Measurements from ENCODE around the gene DLG1.
"Not testable (repeated sequence)": the region's sequence is repeated elsewhere in the genome, so short reads cannot be mapped to it uniquely, and the experiment has no call there.

Gene DLG1

GRCh38 chr3:197218210-197218609 is 80.2 kb downstream of the DLG1 start:
- TF ChIP-seq CTCF (conservative IDR thresholded peaks at IDR 0.05; ENCODE audit: low read length): no peak
- no peak overlapping the region for H3K4me3 ChIP-seq (ENCODE audit: low read length)
- DNase-seq (ENCODE audit: low read depth): no peak

GRCh38 chr3:197216914-197217313 is 81.5 kb downstream of the DLG1 start:
- DNase-seq (ENCODE audit: low read depth): peak; percentile 31
- H3K4me3 ChIP-seq (ENCODE audit: low read length): no peak overlapping the region
- TF ChIP-seq CTCF (conservative IDR thresholded peaks at IDR 0.05; ENCODE audit: low read length): no peak

- peak; percentile 81 for DNase-seq (ENCODE audit: low read depth)
- no peak for TF ChIP-seq CTCF (conservative IDR thresholded peaks at IDR 0.05; ENCODE audit: low read length)
Observed at GRCh38 chr3:197216169-197216860, 82.1 kb downstream of the DLG1 start.

GRCh38 chr3:197212290-197212689 is 86.1 kb downstream of the DLG1 start:
- 0 out of 2 replicates have a peak overlapping the region, but pooled peaks have one; percentile 7 for H3K4me3 ChIP-seq (ENCODE audit: low read length)
- peak; percentile 83 for DNase-seq (ENCODE audit: low read depth)
- TF ChIP-seq CTCF (conservative IDR thresholded peaks at IDR 0.05; ENCODE audit: low read length): no peak

More at GRCh38 chr3:197216169-197216860, 82.1 kb downstream of the DLG1 start:
- H3K4me3 ChIP-seq (ENCODE audit: low read length): no peak overlapping the region

GRCh38 chr3:197211698-197212097 is 86.7 kb downstream of the DLG1 start:
- not testable (repeated sequence) for DNase-seq (ENCODE audit: low read depth); H3K4me3 ChIP-seq (ENCODE audit: low read length)

GRCh38 chr3:197209366-197210260 is 88.8 kb downstream of the DLG1 start:
- TF ChIP-seq CTCF (conservative IDR thresholded peaks at IDR 0.05; ENCODE audit: low read length): no peak
- H3K4me3 ChIP-seq (ENCODE audit: low read length): no peak overlapping the region
- no peak for DNase-seq (ENCODE audit: low read depth)

- no peak for DNase-seq (ENCODE audit: low read depth)
- no peak overlapping the region for H3K4me3 ChIP-seq (ENCODE audit: low read length)
- no peak for TF ChIP-seq CTCF (conservative IDR thresholded peaks at IDR 0.05; ENCODE audit: low read length)
Observed at GRCh38 chr3:197206913-197207312, 91.5 kb downstream of the DLG1 start.
